K562 (cell line): ENCODE measurements around the gene HTT-AS.

ENCODE experiments used
- SREBF2 ChIP-seq: sonication (generic); formaldehyde crosslinking; IDR thresholded peaks from 2 replicates; pipeline ENCODE4 v1.4.0; 2020; ENCODE audit warnings: mild to moderate bottlenecking, missing genetic modification reagents
- ZNF197 ChIP-seq: fragments of 200-800 bp; sonication (Bioruptor generic); IDR thresholded peaks from 2 replicates; pipeline ENCODE4 v1.6.1; 2016; ENCODE audit warnings: low read depth, missing genetic modification characterization, missing compliant biosample characterization

DNA sequence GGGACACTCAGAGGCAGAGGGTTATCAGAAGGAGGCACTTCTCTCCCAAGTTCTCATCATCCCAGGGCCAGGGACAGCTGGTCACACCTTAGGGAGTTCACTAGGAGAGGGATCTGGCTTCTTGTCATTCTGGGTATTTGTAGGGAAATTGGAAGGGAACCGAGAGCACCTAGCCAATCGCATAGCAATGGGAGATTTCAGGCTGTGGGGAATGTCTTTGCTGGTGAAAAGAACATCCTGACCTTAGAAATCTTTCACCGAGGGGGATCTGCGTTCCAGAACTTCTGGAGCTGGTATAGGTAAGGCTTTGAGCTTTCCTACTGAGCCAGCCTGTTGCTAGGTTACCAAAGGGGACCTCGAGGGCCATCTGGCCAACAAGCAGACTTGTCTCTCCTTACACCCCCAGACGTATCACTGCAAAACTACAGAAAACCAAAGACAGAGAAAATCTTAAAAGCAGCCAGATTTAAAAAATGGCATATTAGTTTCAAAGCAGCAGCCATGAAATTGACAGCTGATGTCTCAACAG lies 6.8 kb downstream of the HTT-AS start:
- no peak for TF ChIP-seq ZNF197
- TF ChIP-seq SREBF2 (CRISPR knock-in tag): no peak
